Upper lobe of left lung (tissue), 4 donors: ENCODE data around the gene CYTH3.

Source experiments
- EP300 ChIP-seq, 4 donors: sonication (generic); formaldehyde crosslinking; IDR thresholded peaks; one replicate each; pipeline ENCODE4 v1.5.1; 2017; ENCODE audit warnings: antibody characterized with exemption in 4 of 4, control low read depth in 2 of 4
- POLR2A ChIP-seq, 4 donors: fragments of 450-650 bp; IDR thresholded peaks; one replicate each; pipeline ENCODE4 v1.5.1; 2016 to 2017; ENCODE audit warnings: antibody characterized with exemption in 4 of 4, mild to moderate bottlenecking in 2 of 4
- POLR2AphosphoS5 ChIP-seq, 2 donors: sonication (generic); formaldehyde crosslinking; IDR thresholded peaks; one replicate each; pipeline ENCODE4 v1.5.1; 2017; ENCODE audit warnings: antibody characterized with exemption in 2 of 2
- TF ChIP-seq, protein P1 (sequence below), 6 experiments: fragments of 450-650 bp in 4 of 6; fragments of 200-600 bp in 2 of 6; sonication (generic) in 2 of 6; IDR thresholded peaks; one replicate each; pipeline ENCODE4 v1.5.1; 2016 to 2019; ENCODE audit warnings: antibody characterized with exemption in 6 of 6

- TF ChIP-seq, protein P1, sequence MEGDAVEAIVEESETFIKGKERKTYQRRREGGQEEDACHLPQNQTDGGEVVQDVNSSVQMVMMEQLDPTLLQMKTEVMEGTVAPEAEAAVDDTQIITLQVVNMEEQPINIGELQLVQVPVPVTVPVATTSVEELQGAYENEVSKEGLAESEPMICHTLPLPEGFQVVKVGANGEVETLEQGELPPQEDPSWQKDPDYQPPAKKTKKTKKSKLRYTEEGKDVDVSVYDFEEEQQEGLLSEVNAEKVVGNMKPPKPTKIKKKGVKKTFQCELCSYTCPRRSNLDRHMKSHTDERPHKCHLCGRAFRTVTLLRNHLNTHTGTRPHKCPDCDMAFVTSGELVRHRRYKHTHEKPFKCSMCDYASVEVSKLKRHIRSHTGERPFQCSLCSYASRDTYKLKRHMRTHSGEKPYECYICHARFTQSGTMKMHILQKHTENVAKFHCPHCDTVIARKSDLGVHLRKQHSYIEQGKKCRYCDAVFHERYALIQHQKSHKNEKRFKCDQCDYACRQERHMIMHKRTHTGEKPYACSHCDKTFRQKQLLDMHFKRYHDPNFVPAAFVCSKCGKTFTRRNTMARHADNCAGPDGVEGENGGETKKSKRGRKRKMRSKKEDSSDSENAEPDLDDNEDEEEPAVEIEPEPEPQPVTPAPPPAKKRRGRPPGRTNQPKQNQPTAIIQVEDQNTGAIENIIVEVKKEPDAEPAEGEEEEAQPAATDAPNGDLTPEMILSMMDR (IDR thresholded peaks at IDR 0.05) = no peak
- TF ChIP-seq EP300 (IDR thresholded peaks at IDR 0.05) (no peak), POLR2AphosphoS5 (IDR thresholded peaks at IDR 0.05) (no peak), POLR2A (IDR thresholded peaks at IDR 0.05) (no peak)
These were observed 69.0 kb downstream of the CYTH3 start for GRCh38 chr7:6203381-6203780.
